Activated B cell treated with CpG ODN at 0.5 μM for 24 hours (primary cell): Measurements from ENCODE around the gene C1orf52. TPM values are rescaled to one million over a fixed set of nuclear protein-coding genes. Genes with fewer than 3 reads are reported as not detected.

ENCODE experiments used
- ATAC-seq: fragments of 200-7000 bp; cut with Tn5 transposase; one replicate; pipeline ENCODE4 v1.10.0; 2021; ENCODE audit warnings: low read depth, mild to moderate bottlenecking, moderate library complexity
- CTCF ChIA-PET: fragments of 350-600 bp; sonication (Branson Sonifier 250); formaldehyde crosslinking; loops from one replicate; lab custom pipeline; 2021; ENCODE audit warnings: antibody characterized with exemption; lab: Charles Lee
- POLR2A ChIA-PET: fragments of 350-600 bp; sonication (Branson Sonifier 250); formaldehyde crosslinking; loops from one replicate; lab custom pipeline; 2021; ENCODE audit warnings: antibody characterized with exemption; lab: Charles Lee
- DNase-seq: peaks from one replicate; pipeline ENCODE4 v3.0.0; 2022
- H3K27ac Mint-ChIP-seq: one replicate; pipeline ENCODE4 v1.8.0; 2020; ENCODE audit warnings: mixed read lengths
- H3K27me3 Mint-ChIP-seq: one replicate; pipeline ENCODE4 v1.8.0; 2021; ENCODE audit warnings: mixed read lengths
- H3K36me3 Mint-ChIP-seq: one replicate; pipeline ENCODE4 v1.8.0; 2021; ENCODE audit warnings: low read depth, mixed read lengths
- H3K4me1 Mint-ChIP-seq: one replicate; pipeline ENCODE4 v1.8.0; 2021; ENCODE audit warnings: mixed read lengths
- H3K4me3 Mint-ChIP-seq: one replicate; pipeline ENCODE4 v1.8.0; 2020; ENCODE audit warnings: mild to moderate bottlenecking, mixed read lengths
- H3K9me3 Mint-ChIP-seq: one replicate; pipeline ENCODE4 v1.8.0; 2020; ENCODE audit warnings: mixed read lengths
- CTCF ChIP-seq: fragments of 200-600 bp; IDR thresholded peaks from one replicate; pipeline ENCODE4 v1.8.0; 2022; ENCODE audit warnings: antibody characterized with exemption, mild to moderate bottlenecking
- intact Hi-C: fragments of 100-400 bp; cut with micrococcal nuclease; formaldehyde crosslinking; loops from one replicate; pipeline ENCODE4 v1.15.1; 2024
- total RNA-seq: library from RNA; stranded (reverse); gene quantifications from 2 replicates; pipeline ENCODE4 v1.2.3, GENCODE V29; 2022

C1orf52 gene
- total RNA-seq, 1 donor from 2014 or later = 31.4 TPM

- Mint-ChIP-seq H3K27ac (no peak overlapping the region), H3K27me3 (no peaks in the 10 kb centered on the region), H3K4me1 (peaks cover 41% of the 10 kb centered on the region), H3K4me3 (no peak overlapping the region), H3K9me3 (no peaks in the 10 kb centered on the region), H3K36me3 (peaks cover 74% of the 10 kb centered on the region)
- POLR2A ChIA-PET = no interaction called here
- intact Hi-C loops = no loop called here
- no peak for TF ChIP-seq CTCF
- DNase-seq = no peak
- no peak for ATAC-seq
- CTCF ChIA-PET = interaction anchor here (1.4 kb wide), 1 partner anchor 9 kb away, joined by 5 read pairs; the partner anchor contains the start of gene C1orf52
These were observed 9.5 kb upstream of the C1orf52 start for GRCh38 chr1:85268801-85269585.

- TF ChIP-seq CTCF = no peak
- ATAC-seq = no peak
- Mint-ChIP-seq H3K4me1 (peaks cover 29% of the 10 kb centered on the region), H3K9me3 (no peaks in the 10 kb centered on the region), H3K36me3 (peaks cover 70% of the 10 kb centered on the region), H3K27ac (no peak overlapping the region), H3K27me3 (no peaks in the 10 kb centered on the region), H3K4me3 (no peak overlapping the region)
- ChIA-PET POLR2A (interaction anchor here (1.4 kb wide), 1 partner anchor 9 kb away, joined by 6 read pairs; the partner anchor contains the start of gene BCL10), CTCF (no interaction called here)
- intact Hi-C loops = loop anchor here (1.0 kb wide), 1 partner anchor 8 kb away; no protein-coding TSS in a partner anchor
- no peak for DNase-seq
These were observed 7.9 kb upstream of the C1orf52 start for GRCh38 chr1:85267313-85267712.

- H3K4me3 Mint-ChIP-seq = no peak overlapping the region
- no peaks in the 10 kb centered on the region for H3K27me3 Mint-ChIP-seq
- no peak for TF ChIP-seq CTCF
- H3K4me1 Mint-ChIP-seq = peaks cover 14% of the 10 kb centered on the region
- ChIA-PET CTCF (interaction anchor here (1.0 kb wide), 1 partner anchor 320 kb away, joined by 5 read pairs; no protein-coding TSS in a partner anchor), POLR2A (interaction anchor here (2.3 kb wide), 1 partner anchor 12 kb away, joined by 11 read pairs; the partner anchor contains the start of gene BCL10)
- peaks cover 52% of the 10 kb centered on the region for H3K36me3 Mint-ChIP-seq
- no peak overlapping the region for H3K27ac Mint-ChIP-seq
- H3K9me3 Mint-ChIP-seq = no peaks in the 10 kb centered on the region
- ATAC-seq (no peak), DNase-seq (no peak)
- intact Hi-C loops = no loop called here
These were observed 4.7 kb upstream of the C1orf52 start for GRCh38 chr1:85264150-85264549.

- Mint-ChIP-seq H3K9me3 (no peaks in the 10 kb centered on the region), H3K27ac (no peak overlapping the region), H3K27me3 (no peaks in the 10 kb centered on the region), H3K4me3 (no peak overlapping the region), H3K36me3 (peaks cover 52% of the 10 kb centered on the region), H3K4me1 (peaks cover 20% of the 10 kb centered on the region)
- no peak for DNase-seq
- ChIA-PET CTCF (interaction anchor here (1.0 kb wide), 1 partner anchor 318 kb away, joined by 5 read pairs; no protein-coding TSS in a partner anchor), POLR2A (interaction anchor here (1.4 kb wide), 1 partner anchor 13 kb away, joined by 7 read pairs; no protein-coding TSS in a partner anchor)
- ATAC-seq = no peak
- intact Hi-C loops = no loop called here
- TF ChIP-seq CTCF = no peak
These were observed 3.5 kb upstream of the C1orf52 start for GRCh38 chr1:85262985-85263384.

GRCh38 chr1:85259912-85260274 is 431 bp upstream of the C1orf52 start:
- Mint-ChIP-seq H3K36me3 (peaks cover 58% of the 10 kb centered on the region), H3K4me3 (peak overlapping the region; percentile 98), H3K4me1 (peaks cover 37% of the 10 kb centered on the region), H3K27ac (no peak overlapping the region), H3K27me3 (no peaks in the 10 kb centered on the region), H3K9me3 (no peaks in the 10 kb centered on the region)
- no peak for ATAC-seq
- POLR2A ChIA-PET = interaction anchor here (0.8 to 4.3 kb wide), 9 partner anchors 12 to 753 kb away, joined by 3 to 115 read pairs (median 5); partner anchors contain the start of genes BCL10, GNG5, SPATA1 and ZNHIT6
- no peak for DNase-seq
- intact Hi-C loops = loop anchor here (1.0 to 10.0 kb wide), 9 partner anchors 16 to 825 kb away; partner anchors contain the start of genes BCL10, GNG5, MCOLN2 and SPATA1
- CTCF ChIA-PET = interaction anchor here (1.3 to 6.4 kb wide), 6 partner anchors 8 to 316 kb away, joined by 3 to 89 read pairs (median 8); partner anchors contain the start of gene BCL10
- TF ChIP-seq CTCF = no peak
